PC-9 (cell line): ENCODE results near the gene STRN3. TPM values are rescaled to one million over a fixed set of nuclear protein-coding genes. Genes with fewer than 3 reads are reported as not detected.
"Not testable (repeated sequence)": the region's sequence is repeated elsewhere in the genome, so short reads cannot be mapped to it uniquely, and the experiment has no call there.

Source experiments
- BruUV-seq: library from RNA; stranded (reverse); fragments of 400-500 nt; replicated peaks from 2 replicates; lab custom pipeline; 2021; lab: Mats Ljungman, UMichigan
- CTCF ChIA-PET: fragments of 300-600 bp; sonication (Branson Sonifier 250); formaldehyde crosslinking; loops from one replicate; lab custom pipeline; 2022; ENCODE audit warnings: antibody characterized with exemption; lab: Charles Lee
- POLR2A ChIA-PET: fragments of 300-600 bp; sonication (Branson Sonifier 250); formaldehyde crosslinking; loops from one replicate; lab custom pipeline; 2022; ENCODE audit warnings: antibody characterized with exemption; ENCODE audit not compliant: unreplicated experiment; lab: Charles Lee
- DNase-seq, 2 experiments: peaks; one replicate each; pipeline versions ENCODE4 v3.0.0 to v3.0.0-alpha.2; 2015 to 2022; ENCODE audit warnings: mixed read lengths in 1 of 2
- H2AFZ ChIP-seq: fragments of 200-600 bp; sonication (generic); 2 replicates; pipeline ENCODE4 v1.8.1; 2017; ENCODE audit warnings: antibody characterized with exemption
- H3F3A ChIP-seq: fragments of 200-600 bp; sonication (generic); 2 replicates; pipeline ENCODE4 v1.8.1; 2017; ENCODE audit warnings: antibody characterized with exemption, mild to moderate bottlenecking, low read depth; ENCODE audit not compliant: insufficient read depth
- H3K27ac ChIP-seq: fragments of 200-600 bp; sonication (generic); 2 replicates; pipeline ENCODE4 v1.6.1; 2016; ENCODE audit warnings: mixed run types
- H3K27me3 ChIP-seq: fragments of 200-600 bp; sonication (generic); 2 replicates; pipeline ENCODE4 v1.6.1; 2016; ENCODE audit warnings: low read depth, mixed run types; ENCODE audit not compliant: insufficient read depth
- H3K36me3 ChIP-seq: fragments of 200-600 bp; sonication (generic); 2 replicates; pipeline ENCODE4 v1.6.1; 2016; ENCODE audit warnings: low read depth, mixed run types
- H3K4me1 ChIP-seq: fragments of 200-600 bp; sonication (generic); replicated peaks from 2 replicates; pipeline ENCODE4 v1.6.1; 2016; ENCODE audit warnings: mixed run types; ENCODE audit not compliant: insufficient read depth
- H3K4me2 ChIP-seq: fragments of 200-600 bp; sonication (generic); 2 replicates; pipeline ENCODE4 v1.6.1; 2017; ENCODE audit warnings: mixed run types
- H3K4me3 ChIP-seq: fragments of 200-600 bp; sonication (generic); 2 replicates; pipeline ENCODE4 v1.6.1; 2016; ENCODE audit warnings: mixed run types
- H3K79me2 ChIP-seq: fragments of 200-600 bp; sonication (generic); 2 replicates; pipeline ENCODE4 v1.6.1; 2017; ENCODE audit warnings: low read depth, mixed run types
- H3K9me2 ChIP-seq: fragments of 200-600 bp; sonication (generic); 2 replicates; pipeline ENCODE4 v1.8.1; 2017; ENCODE audit warnings: mild to moderate bottlenecking; ENCODE audit not compliant: insufficient read depth
- H3K9me3 ChIP-seq: fragments of 200-600 bp; sonication (generic); 2 replicates; pipeline ENCODE4 v1.8.1; 2016; ENCODE audit warnings: low read depth; ENCODE audit not compliant: insufficient read depth
- H4K20me1 ChIP-seq: fragments of 200-600 bp; sonication (generic); 2 replicates; pipeline ENCODE4 v1.8.1; 2017; ENCODE audit not compliant: insufficient read depth
- EZH2 ChIP-seq: fragments of 200-600 bp; sonication (generic); IDR thresholded peaks from 2 replicates; pipeline ENCODE4 v1.8.0; 2017; ENCODE audit warnings: antibody characterized with exemption, low read depth
- intact Hi-C: fragments of 100-400 bp; cut with micrococcal nuclease; formaldehyde crosslinking; loops from one replicate; pipeline ENCODE4 v1.10.0; 2022; ENCODE audit not compliant: unreplicated experiment
- total RNA-seq: library from RNA; stranded (reverse); gene quantifications from 2 replicates; pipeline ENCODE4 v1.2.3, GENCODE V29; 2021
- TF ChIP-seq, protein P1 (sequence below): fragments of 200-600 bp; sonication (generic); conservative IDR thresholded peaks from 2 replicates; pipeline ENCODE4 v1.6.1; 2017; ENCODE audit warnings: mixed run types, antibody characterized with exemption, mild to moderate bottlenecking, moderate library complexity

The STRN3 gene
- total RNA-seq, 1 experiment from 2014 or later: 18.1 TPM

DNA sequence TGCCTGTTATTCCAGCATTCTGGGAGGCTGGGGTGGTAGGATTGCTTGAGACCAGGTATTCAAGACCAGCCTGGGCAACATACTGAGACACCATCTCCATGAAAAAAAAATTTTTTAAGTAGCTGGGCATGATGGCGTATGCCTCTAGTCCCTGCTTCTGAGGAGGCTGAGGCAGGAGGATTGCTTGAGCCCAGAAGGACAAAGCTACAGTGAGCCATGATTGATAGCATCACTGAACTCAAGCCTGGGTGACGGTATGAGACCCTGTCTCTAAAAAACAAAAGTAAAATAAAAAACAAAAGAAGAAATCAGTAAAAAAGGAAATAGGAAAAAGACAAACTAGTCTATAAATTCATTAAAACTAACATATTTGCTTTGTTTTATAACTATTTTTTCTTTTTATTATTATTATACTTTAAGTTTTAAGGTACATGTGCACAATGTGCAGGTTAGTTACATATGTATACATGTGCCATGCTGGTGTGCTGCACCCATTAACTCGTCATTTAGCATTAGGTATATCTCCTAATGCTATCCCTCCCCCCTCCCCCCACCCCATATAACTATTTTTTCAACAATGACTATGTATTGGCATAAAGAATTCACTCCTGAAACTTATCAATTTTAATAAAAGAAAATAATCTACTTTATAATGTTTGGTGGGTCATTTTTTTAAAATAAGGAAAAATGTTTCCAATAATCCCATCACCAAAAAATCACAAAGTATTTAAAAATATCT, 16.2 kb downstream of the STRN3 start:
- no peaks in the 10 kb centered on the region for H3K4me1 ChIP-seq
- no peaks in the 10 kb centered on the region; the same call in 1 of the 2 replicates for H4K20me1 ChIP-seq
- no peak overlapping the region for H3K4me3 ChIP-seq
- intact Hi-C loops: no loop called here
- H3K79me2 ChIP-seq: peaks cover 41% of the 10 kb centered on the region
- no peak overlapping the region for H3K27ac ChIP-seq
- ChIA-PET CTCF (no interaction called here), POLR2A (no interaction called here)
- H3K36me3 ChIP-seq: no peaks in the 10 kb centered on the region
- no peaks in the 10 kb centered on the region for H3K27me3 ChIP-seq
- no peaks in the 10 kb centered on the region for H3K9me2 ChIP-seq
- no peak for DNase-seq
- BruUV-seq: no TSS peak
- no peak overlapping the region for H3K4me2 ChIP-seq
- H3K9me3 ChIP-seq: no peaks in the 10 kb centered on the region
- H3F3A ChIP-seq: no peaks in the 10 kb centered on the region
- no peak overlapping the region for H2AFZ ChIP-seq
- TF ChIP-seq, protein P1, sequence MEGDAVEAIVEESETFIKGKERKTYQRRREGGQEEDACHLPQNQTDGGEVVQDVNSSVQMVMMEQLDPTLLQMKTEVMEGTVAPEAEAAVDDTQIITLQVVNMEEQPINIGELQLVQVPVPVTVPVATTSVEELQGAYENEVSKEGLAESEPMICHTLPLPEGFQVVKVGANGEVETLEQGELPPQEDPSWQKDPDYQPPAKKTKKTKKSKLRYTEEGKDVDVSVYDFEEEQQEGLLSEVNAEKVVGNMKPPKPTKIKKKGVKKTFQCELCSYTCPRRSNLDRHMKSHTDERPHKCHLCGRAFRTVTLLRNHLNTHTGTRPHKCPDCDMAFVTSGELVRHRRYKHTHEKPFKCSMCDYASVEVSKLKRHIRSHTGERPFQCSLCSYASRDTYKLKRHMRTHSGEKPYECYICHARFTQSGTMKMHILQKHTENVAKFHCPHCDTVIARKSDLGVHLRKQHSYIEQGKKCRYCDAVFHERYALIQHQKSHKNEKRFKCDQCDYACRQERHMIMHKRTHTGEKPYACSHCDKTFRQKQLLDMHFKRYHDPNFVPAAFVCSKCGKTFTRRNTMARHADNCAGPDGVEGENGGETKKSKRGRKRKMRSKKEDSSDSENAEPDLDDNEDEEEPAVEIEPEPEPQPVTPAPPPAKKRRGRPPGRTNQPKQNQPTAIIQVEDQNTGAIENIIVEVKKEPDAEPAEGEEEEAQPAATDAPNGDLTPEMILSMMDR: no peak

DNA sequence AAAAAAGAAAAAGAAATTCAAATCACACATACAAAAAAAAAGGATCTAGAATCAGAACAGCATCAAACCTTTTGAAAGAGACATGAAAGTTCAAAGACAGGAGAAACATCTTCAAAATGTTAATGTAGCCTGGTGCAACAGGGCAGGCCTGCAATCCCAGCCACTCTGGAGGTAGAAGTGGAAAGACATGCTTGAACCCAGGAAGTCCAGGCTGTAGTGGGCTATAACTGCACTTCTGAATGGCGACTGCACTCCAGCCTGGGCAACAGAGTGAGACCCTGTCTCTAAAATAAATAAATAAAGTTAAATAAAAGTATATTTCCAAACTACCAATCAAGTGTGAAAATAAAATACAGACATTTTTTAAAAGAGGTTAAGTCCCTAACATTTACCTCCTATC, 19.5 kb downstream of the STRN3 start:
- ChIA-PET CTCF (no interaction called here), POLR2A (no interaction called here)
- H3K27ac ChIP-seq: no peak overlapping the region
- no peak for DNase-seq
- TF ChIP-seq, protein P1: no peak
- no peak for TF ChIP-seq EZH2
- H3K9me3 ChIP-seq: no peaks in the 10 kb centered on the region
- H3K36me3 ChIP-seq: no peaks in the 10 kb centered on the region
- no peaks in the 10 kb centered on the region for H4K20me1 ChIP-seq
- H3K4me2 ChIP-seq: no peak overlapping the region
- intact Hi-C loops: no loop called here
- H3K9me2 ChIP-seq: no peaks in the 10 kb centered on the region
- H3K4me1 ChIP-seq: no peaks in the 10 kb centered on the region
- H2AFZ ChIP-seq: no peak overlapping the region
- H3F3A ChIP-seq: no peaks in the 10 kb centered on the region
- BruUV-seq: no TSS peak
- H3K27me3 ChIP-seq: no peaks in the 10 kb centered on the region
- 0 out of 2 replicates have a peak, but pooled peaks cover 22% of the 10 kb centered on the region for H3K79me2 ChIP-seq
- no peak overlapping the region for H3K4me3 ChIP-seq

DNA sequence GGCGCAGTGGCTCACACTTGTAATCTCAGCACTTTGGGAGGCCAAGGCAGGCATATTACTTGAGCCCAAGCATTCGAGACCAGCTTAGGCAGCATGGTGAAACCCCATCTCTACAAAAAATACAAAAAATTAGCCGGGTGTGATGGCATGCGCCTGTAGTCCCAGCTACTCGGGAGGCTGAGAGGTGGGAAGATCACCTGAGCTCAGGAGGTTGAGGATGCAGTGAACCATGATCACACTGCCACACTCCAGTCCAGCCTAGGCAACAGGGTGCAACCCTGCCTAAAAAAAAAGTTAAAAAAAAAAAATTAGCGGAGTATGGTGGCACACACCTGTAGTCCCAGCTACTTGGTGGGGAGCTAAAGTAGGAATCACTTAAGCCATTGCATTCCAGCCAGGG, 22.2 kb downstream of the STRN3 start:
- H3K27ac ChIP-seq, H4K20me1 ChIP-seq, POLR2A ChIA-PET, H3K4me1 ChIP-seq, intact Hi-C loops, H3K4me3 ChIP-seq, H3F3A ChIP-seq, H2AFZ ChIP-seq, H3K9me3 ChIP-seq, H3K4me2 ChIP-seq, DNase-seq, BruUV-seq, H3K27me3 ChIP-seq, H3K9me2 ChIP-seq, CTCF ChIA-PET, H3K36me3 ChIP-seq: not testable (repeated sequence)
- peaks cover 36% of the 10 kb centered on the region for H3K79me2 ChIP-seq

DNA sequence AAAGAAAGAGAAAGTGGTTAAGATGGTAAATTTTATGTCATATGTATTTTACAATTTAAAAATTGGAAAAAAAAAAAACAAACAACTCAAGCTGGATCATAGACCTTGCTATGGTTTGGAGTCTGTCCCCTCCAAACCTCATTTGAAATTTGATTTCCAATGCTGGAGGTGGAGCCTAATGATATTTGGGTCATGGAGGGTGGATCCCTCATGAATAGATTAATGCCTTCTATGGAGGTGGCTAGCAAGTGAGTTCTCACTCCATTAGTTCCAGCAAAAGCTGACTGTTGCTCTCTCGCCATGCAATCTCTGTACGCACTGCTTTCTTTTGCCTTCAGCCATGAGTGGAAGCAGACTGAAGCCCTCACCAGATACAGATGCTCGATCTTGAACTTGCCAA, 22.9 kb downstream of the STRN3 start:
- Histone ChIP-seq H3K9me3 (peaks cover 2% of the 10 kb centered on the region; the same call in 1 of the 2 replicates), H3K4me2 (no peak overlapping the region), H3K27ac (no peak overlapping the region), H3K36me3 (no peaks in the 10 kb centered on the region), H3K4me1 (no peaks in the 10 kb centered on the region), H3K27me3 (no peaks in the 10 kb centered on the region), H3F3A (no peaks in the 10 kb centered on the region), H4K20me1 (no peaks in the 10 kb centered on the region), H3K79me2 (peaks cover 40% of the 10 kb centered on the region), H3K9me2 (no peaks in the 10 kb centered on the region), H3K4me3 (no peak overlapping the region), H2AFZ (no peak overlapping the region)
- intact Hi-C loops: no loop called here
- CTCF ChIA-PET: interaction anchor here (0.6 kb wide), 1 partner anchor 356 kb away, joined by 3 read pairs; no protein-coding TSS in a partner anchor
- no peak for TF ChIP-seq EZH2
- TF ChIP-seq, protein P1: no peak
- DNase-seq: no peak
- BruUV-seq: no TSS peak
- POLR2A ChIA-PET: no interaction called here
